Mesenteric fat pad (tissue), 1 donor: ENCODE data around the gene RNU5B-1. TPM values are rescaled to one million over a fixed set of nuclear protein-coding genes. Genes with fewer than 3 reads are reported as not detected.

Experiments
- DNase-seq: peaks from one replicate; pipeline ENCODE4 v3.0.0-alpha.2; 2020; ENCODE audit warnings: low spot score
- total RNA-seq: library from RNA; stranded (reverse); fragmentation: NEBNext Ultra II Directional; extraction: Animal tissue kit (Norgen Biotek cat#: 25700); gene quantifications from one replicate; pipeline ENCODE4 v1.2.1, GENCODE V29; 2021
- donor health status: DM: yes; HTN: yes; CAD: no.

Gene RNU5B-1
- total RNA-seq, 1 donor from 2014 or later, result 29.8 TPM

GRCh38 chr15:65287520-65287855 is 17.0 kb upstream of the RNU5B-1 start:
- no peak for DNase-seq

- DNase-seq, result no peak
These were observed 15.1 kb upstream of the RNU5B-1 start for GRCh38 chr15:65289261-65289854.

GRCh38 chr15:65290228-65290627 is 14.2 kb upstream of the RNU5B-1 start:
- DNase-seq, result no peak

- no peak for DNase-seq
These were observed 11.4 kb upstream of the RNU5B-1 start for GRCh38 chr15:65292938-65293518.

GRCh38 chr15:65298731-65299130 is 5.7 kb upstream of the RNU5B-1 start:
- no peak for DNase-seq

- no peak for DNase-seq
These were observed 3.5 kb upstream of the RNU5B-1 start for GRCh38 chr15:65300924-65301441.

GRCh38 chr15:65302061-65302460 is 2.4 kb upstream of the RNU5B-1 start:
- no peak for DNase-seq

GRCh38 chr15:65303687-65304380 is 643 bp upstream of the RNU5B-1 start:
- DNase-seq, result no peak

GRCh38 chr15:65305150-65305758 is 777 bp downstream of the RNU5B-1 start:
- no peak for DNase-seq

- no peak for DNase-seq
These were observed 1.3 kb downstream of the RNU5B-1 start for GRCh38 chr15:65305776-65306175.

GRCh38 chr15:65306551-65306950 is 2.1 kb downstream of the RNU5B-1 start:
- no peak for DNase-seq

GRCh38 chr15:65307978-65308377 is 3.5 kb downstream of the RNU5B-1 start:
- DNase-seq, result no peak

- DNase-seq, result no peak
These were observed 5.5 kb downstream of the RNU5B-1 start for GRCh38 chr15:65309882-65310418.

GRCh38 chr15:65310431-65311137 is 6.1 kb downstream of the RNU5B-1 start:
- DNase-seq, result no peak

GRCh38 chr15:65311760-65312159 is 7.3 kb downstream of the RNU5B-1 start:
- DNase-seq, result no peak

GRCh38 chr15:65312400-65312916 is 8.0 kb downstream of the RNU5B-1 start:
- no peak for DNase-seq

- no peak for DNase-seq
These were observed 14.4 kb downstream of the RNU5B-1 start for GRCh38 chr15:65318870-65319356.

- DNase-seq, result no peak
These were observed 18.6 kb downstream of the RNU5B-1 start for GRCh38 chr15:65323071-65323511.

- no peak for DNase-seq
These were observed 21.6 kb downstream of the RNU5B-1 start for GRCh38 chr15:65326117-65326526.

- DNase-seq, result no peak
These were observed 22.3 kb downstream of the RNU5B-1 start for GRCh38 chr15:65326818-65327217.
